Mesenchymal stem cell (in vitro differentiated cells and primary cell): ENCODE measurements around the gene NDUFB8.
A peak's percentile ranks its signal among the peaks of the same experiment; 100 is the strongest.

ENCODE experiments used
- DNase-seq: peaks from one replicate; pipeline ENCODE4 v3.0.0-alpha.2; 2013
- H2AFZ ChIP-seq: one replicate; pipeline ENCODE4 v1.6.1; 2013; ENCODE audit warnings: low read depth, mild to moderate bottlenecking, control low read depth, inconsistent platforms, low read length, moderate library complexity
- H2AK5ac ChIP-seq: 2 replicates; pipeline ENCODE4 v1.6.1; 2013; ENCODE audit warnings: low read length, moderate library complexity, mild to moderate bottlenecking, inconsistent platforms; ENCODE audit not compliant: severe bottlenecking
- H2BK120ac ChIP-seq: one replicate; pipeline ENCODE4 v1.6.1; 2013; ENCODE audit warnings: low read depth, mild to moderate bottlenecking, inconsistent platforms, low read length, moderate library complexity
- H2BK12ac ChIP-seq, 2 experiments: one replicate each; pipeline ENCODE4 v1.6.1; 2013; ENCODE audit warnings: inconsistent platforms in 2 of 2, low read length in 2 of 2, mild to moderate bottlenecking in 2 of 2, moderate library complexity in 2 of 2, control low read depth in 1 of 2
- H2BK15ac ChIP-seq: one replicate; pipeline ENCODE4 v1.6.1; 2013; ENCODE audit warnings: mild to moderate bottlenecking, low read depth, inconsistent platforms; ENCODE audit not compliant: poor library complexity, severe bottlenecking
- H2BK5ac ChIP-seq: 2 replicates; pipeline ENCODE4 v1.6.1; 2013; ENCODE audit warnings: low read depth, mild to moderate bottlenecking, low read length, control low read depth, inconsistent platforms; ENCODE audit not compliant: poor library complexity, severe bottlenecking
- H3K14ac ChIP-seq, 2 experiments: one replicate each; pipeline ENCODE4 v1.6.1; 2013; ENCODE audit warnings: inconsistent platforms in 2 of 2, low read length in 2 of 2, control low read depth in 1 of 2, mild to moderate bottlenecking in 1 of 2, moderate library complexity in 1 of 2
- H3K18ac ChIP-seq, 2 experiments: one replicate each; pipeline ENCODE4 v1.6.1; 2013; ENCODE audit warnings: inconsistent platforms in 2 of 2, low read length in 2 of 2, control low read depth in 1 of 2, low read depth in 1 of 2, mild to moderate bottlenecking in 1 of 2
- H3K23ac ChIP-seq, 2 experiments: one replicate each; pipeline ENCODE4 v1.6.1; 2013; ENCODE audit warnings: inconsistent platforms in 2 of 2, low read length in 2 of 2, mild to moderate bottlenecking in 2 of 2, moderate library complexity in 2 of 2, control low read depth in 1 of 2
- H3K27ac ChIP-seq: 2 replicates; pipeline ENCODE4 v1.5.1; 2013; ENCODE audit warnings: mild to moderate bottlenecking, moderate library complexity, low read length, control low read depth, inconsistent platforms; ENCODE audit not compliant: poor library complexity, severe bottlenecking
- H3K27me3 ChIP-seq, 2 experiments: 2 replicates each; pipeline versions ENCODE4 v1.6.1 to v1.7.0; 2013; ENCODE audit warnings: low read length in 2 of 2, mild to moderate bottlenecking in 2 of 2, moderate library complexity in 2 of 2, control low read depth in 1 of 2, inconsistent platforms in 1 of 2; ENCODE audit not compliant: control insufficient read depth in 1 of 2, insufficient read depth in 1 of 2
- H3K36me3 ChIP-seq, 2 experiments: 2 replicates each; pipeline versions ENCODE4 v1.6.1 to v1.7.0; 2013; ENCODE audit warnings: low read length in 2 of 2, control low read depth in 1 of 2, inconsistent platforms in 1 of 2, low read depth in 1 of 2, mild to moderate bottlenecking in 1 of 2; ENCODE audit not compliant: insufficient read depth in 2 of 2, control insufficient read depth in 1 of 2
- H3K4ac ChIP-seq, 2 experiments: one replicate each; pipeline ENCODE4 v1.6.1; 2013; ENCODE audit warnings: inconsistent platforms in 2 of 2, low read length in 2 of 2, mild to moderate bottlenecking in 2 of 2, moderate library complexity in 2 of 2, control low read depth in 1 of 2, low read depth in 1 of 2
- H3K4me1 ChIP-seq: 2 replicates; pipeline ENCODE4 v1.6.1; 2013; ENCODE audit warnings: low read depth, low read length, control low read depth; ENCODE audit not compliant: control insufficient read depth, insufficient read depth
- H3K4me2 ChIP-seq: 2 replicates; pipeline ENCODE4 v1.6.1; 2013; ENCODE audit warnings: low read length, mild to moderate bottlenecking, inconsistent platforms; ENCODE audit not compliant: poor library complexity, severe bottlenecking
- H3K4me3 ChIP-seq, 2 experiments: 2 replicates each; pipeline versions ENCODE4 v1.5.1 to v1.7.0; 2013; ENCODE audit warnings: low read length in 2 of 2, mild to moderate bottlenecking in 2 of 2, control low read depth in 1 of 2, low read depth in 1 of 2; ENCODE audit not compliant: insufficient read depth in 1 of 2
- H3K79me1 ChIP-seq: replicated peaks from 2 replicates; pipeline ENCODE4 v1.6.1; 2013; ENCODE audit warnings: mild to moderate bottlenecking, control low read depth, low read length, inconsistent platforms; ENCODE audit not compliant: poor library complexity, severe bottlenecking
- H3K9ac ChIP-seq: 2 replicates; pipeline ENCODE4 v1.7.0; 2013; ENCODE audit warnings: mild to moderate bottlenecking, low read length, moderate library complexity
- H3K9me3 ChIP-seq: 2 replicates; pipeline ENCODE4 v1.7.0; 2013; ENCODE audit warnings: mild to moderate bottlenecking, low read length; ENCODE audit not compliant: control insufficient read depth
- H4K8ac ChIP-seq: one replicate; pipeline ENCODE4 v1.6.1; 2013; ENCODE audit warnings: inconsistent platforms, mild to moderate bottlenecking, low read length, moderate library complexity
- H4K91ac ChIP-seq: one replicate; pipeline ENCODE4 v1.6.1; 2013; ENCODE audit warnings: mild to moderate bottlenecking, low read length, inconsistent platforms
- WGBS: methylation state at CpG from one replicate; pipeline ENCODE4 v1.1.7; 2013; ENCODE audit warnings: mixed read lengths; 5-methylcytosine and 5-hydroxymethylcytosine counted together

The NDUFB8 gene

DNA sequence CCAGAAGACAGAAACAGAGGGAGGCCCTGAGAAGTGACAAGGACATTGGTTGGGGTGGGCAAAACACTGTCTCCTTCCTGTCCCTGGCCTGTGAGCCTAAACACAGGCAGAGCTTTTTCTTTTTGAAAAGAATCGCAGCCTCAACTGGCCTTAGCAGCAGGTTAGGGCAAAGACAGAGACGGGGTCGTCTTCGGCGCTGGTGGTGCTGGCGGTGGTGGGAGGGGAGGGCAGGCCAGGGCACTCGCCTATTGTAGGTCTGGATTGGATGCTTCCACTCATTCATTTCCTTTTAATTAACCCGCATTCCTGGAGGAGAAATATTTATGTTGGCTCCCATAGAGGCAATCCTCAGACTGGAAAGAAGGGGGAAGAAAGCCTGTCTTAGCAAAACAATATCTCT lies 44.3 kb downstream of the NDUFB8 start:
- DNase-seq = no peak
- Histone ChIP-seq H3K4me2 (no peak overlapping the region), H3K36me3 (peaks cover 31 to 34% of the 10 kb centered on the region in 2 experiments), H3K9ac (no peak overlapping the region), H3K79me1 (no peaks in the 10 kb centered on the region), H3K23ac (no peak overlapping the region), H3K27ac (no peak overlapping the region), H2AK5ac (no peak overlapping the region), H3K4ac (no peak overlapping the region), H3K4me1 (peaks cover 15% of the 10 kb centered on the region), H3K27me3 (peaks cover 38 to 64% of the 10 kb centered on the region in 2 experiments), H4K91ac (no peak overlapping the region), H3K4me3 (no peak overlapping the region), H3K9me3 (no peaks in the 10 kb centered on the region), H3K14ac (no peak overlapping the region), H4K8ac (no peak overlapping the region), H3K18ac (no peak overlapping the region), H2AFZ (no peak overlapping the region), H2BK120ac (no peak overlapping the region), H2BK12ac (no peak overlapping the region), H2BK5ac (no peak overlapping the region), H2BK15ac (no peak overlapping the region)
- 30% methylated on average over 3 of the region's 8 CpGs for WGBS

DNA sequence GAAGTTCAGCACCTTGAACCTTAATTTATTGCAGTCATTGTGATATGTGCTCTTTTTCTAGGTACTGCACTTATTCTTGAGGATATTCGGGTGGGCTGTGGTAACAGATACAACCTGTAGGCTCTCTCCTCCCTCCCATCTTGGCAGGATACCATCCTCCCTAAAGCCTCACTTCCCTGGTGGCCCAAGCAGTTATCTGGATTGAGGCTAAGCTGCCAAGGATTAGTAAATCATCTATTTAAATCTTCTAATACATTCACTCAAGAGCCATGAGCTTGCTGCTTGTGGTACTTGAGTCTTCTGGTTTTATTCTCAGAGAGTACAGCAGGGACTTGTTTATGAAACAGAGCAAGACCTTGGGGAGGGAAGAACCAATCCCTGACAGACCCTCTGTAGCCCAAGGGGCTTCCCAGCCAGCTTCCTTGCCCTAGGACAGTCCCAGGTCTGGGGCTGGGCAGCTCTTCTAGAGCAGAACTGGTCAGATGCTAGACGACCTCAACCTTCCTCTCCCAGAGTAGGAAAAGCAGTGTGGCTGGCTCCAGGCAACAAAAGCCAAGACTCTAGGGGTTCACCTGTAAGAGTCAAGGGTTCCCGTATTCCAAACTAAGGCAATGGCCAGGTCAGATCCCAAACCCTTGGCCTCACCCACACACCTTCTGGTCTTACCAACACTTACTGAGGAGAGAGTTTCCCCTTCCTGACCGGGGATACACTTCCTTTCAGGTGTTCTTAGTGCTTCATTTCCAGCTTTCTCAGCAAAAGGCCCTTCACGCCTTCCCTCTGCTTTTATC lies 45.6 kb downstream of the NDUFB8 start:
- Histone ChIP-seq H3K9ac (no peak overlapping the region), H2BK12ac (no peak overlapping the region), H3K27me3 (peaks cover 51 to 77% of the 10 kb centered on the region in 2 experiments), H3K27ac (no peak overlapping the region), H4K8ac (no peak overlapping the region), H3K9me3 (no peaks in the 10 kb centered on the region), H2BK120ac (no peak overlapping the region), H3K4ac (no peak overlapping the region), H3K4me1 (peaks cover 15% of the 10 kb centered on the region), H3K4me3 (no peak overlapping the region), H3K4me2 (no peak overlapping the region), H3K14ac (no peak overlapping the region), H2AFZ (no peak overlapping the region), H3K79me1 (no peaks in the 10 kb centered on the region), H2BK5ac (no peak overlapping the region), H3K18ac (no peak overlapping the region), H3K36me3 (peaks cover 23 to 25% of the 10 kb centered on the region in 2 experiments), H4K91ac (no peak overlapping the region), H2AK5ac (no peak overlapping the region), H2BK15ac (no peak overlapping the region), H3K23ac (no peak overlapping the region)
- DNase-seq = no peak
- 84% methylated on average over 4 of the region's 5 CpGs for WGBS

DNA sequence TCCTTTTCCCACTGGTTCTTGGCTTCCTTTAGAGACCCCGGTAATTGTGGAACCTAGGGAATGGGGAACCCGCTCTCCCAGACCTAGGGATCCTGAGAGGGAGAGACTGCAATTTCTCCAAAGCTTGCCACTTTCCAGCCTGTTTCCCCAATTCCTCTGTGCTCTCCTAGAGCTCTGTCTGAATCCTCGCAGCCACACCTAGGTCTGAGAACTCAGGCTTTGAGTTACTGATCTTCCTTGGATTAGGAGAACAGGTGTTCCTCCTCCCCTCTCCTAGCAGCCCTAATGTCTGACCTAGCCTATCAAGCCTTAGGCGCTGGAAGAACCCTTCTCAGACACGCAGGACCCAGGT lies 46.9 kb downstream of the NDUFB8 start:
- H2BK120ac ChIP-seq = no peak overlapping the region
- H3K23ac ChIP-seq = no peak overlapping the region
- no peak overlapping the region for H3K4ac ChIP-seq
- H3K4me2 ChIP-seq = peak overlapping the region; percentile 69
- no peak overlapping the region for H3K18ac ChIP-seq
- no peak overlapping the region for H3K4me3 ChIP-seq
- no peaks in the 10 kb centered on the region for H3K9me3 ChIP-seq
- no peak overlapping the region for H4K91ac ChIP-seq
- no peak for DNase-seq
- H2AFZ ChIP-seq = no peak overlapping the region
- peaks cover 58 to 85% of the 10 kb centered on the region in 2 experiments for H3K27me3 ChIP-seq
- H3K14ac ChIP-seq = no peak overlapping the region
- no peak overlapping the region for H2BK15ac ChIP-seq
- H2BK5ac ChIP-seq = no peak overlapping the region
- no peaks in the 10 kb centered on the region for H3K79me1 ChIP-seq
- H3K4me1 ChIP-seq = peaks cover 15% of the 10 kb centered on the region
- H2AK5ac ChIP-seq = no peak overlapping the region
- no peak overlapping the region for H2BK12ac ChIP-seq
- H4K8ac ChIP-seq = no peak overlapping the region
- no peak overlapping the region for H3K27ac ChIP-seq
- 39% methylated on average over 5 of the region's 5 CpGs for WGBS
- no peak overlapping the region for H3K9ac ChIP-seq
- peaks cover 15 to 16% of the 10 kb centered on the region in 2 experiments for H3K36me3 ChIP-seq

DNA sequence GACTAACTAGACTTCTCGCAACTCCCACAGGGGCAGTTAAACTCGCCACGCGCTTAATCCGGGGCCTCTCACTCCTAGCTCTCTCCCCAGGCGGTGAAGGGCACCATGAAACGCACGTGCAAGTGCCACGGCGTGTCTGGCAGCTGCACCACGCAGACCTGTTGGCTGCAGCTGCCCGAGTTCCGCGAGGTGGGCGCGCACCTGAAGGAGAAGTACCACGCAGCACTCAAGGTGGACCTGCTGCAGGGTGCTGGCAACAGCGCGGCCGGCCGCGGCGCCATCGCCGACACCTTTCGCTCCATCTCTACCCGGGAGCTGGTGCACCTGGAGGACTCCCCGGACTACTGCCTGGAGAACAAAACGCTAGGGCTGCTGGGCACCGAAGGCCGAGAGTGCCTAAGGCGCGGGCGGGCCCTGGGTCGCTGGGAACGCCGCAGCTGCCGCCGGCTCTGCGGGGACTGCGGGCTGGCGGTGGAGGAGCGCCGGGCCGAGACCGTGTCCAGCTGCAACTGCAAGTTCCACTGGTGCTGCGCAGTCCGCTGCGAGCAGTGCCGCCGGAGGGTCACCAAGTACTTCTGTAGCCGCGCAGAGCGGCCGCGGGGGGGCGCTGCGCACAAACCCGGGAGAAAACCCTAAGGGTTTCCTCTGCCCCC lies 47.4 kb downstream of the NDUFB8 start:
- Histone ChIP-seq H3K36me3 (peaks cover 10 to 11% of the 10 kb centered on the region in 2 experiments), H2BK120ac (no peak overlapping the region), H3K79me1 (no peaks in the 10 kb centered on the region), H2BK12ac (no peak overlapping the region), H3K4me3 (peak overlapping the region; percentile 49 to 73), H2BK15ac (no peak overlapping the region), H3K27ac (no peak overlapping the region), H3K23ac (peak overlapping the region in 1 of 2 experiments; percentile 98), H3K4me1 (peaks cover 15% of the 10 kb centered on the region), H2AFZ (peak overlapping the region; percentile 49), H2AK5ac (no peak overlapping the region), H4K8ac (no peak overlapping the region), H3K9ac (peak overlapping the region; percentile 9), H3K14ac (no peak overlapping the region), H3K4ac (no peak overlapping the region), H3K18ac (no peak overlapping the region), H3K27me3 (peaks cover 58 to 87% of the 10 kb centered on the region in 2 experiments), H3K9me3 (no peaks in the 10 kb centered on the region), H2BK5ac (no peak overlapping the region), H4K91ac (no peak overlapping the region), H3K4me2 (peak overlapping the region; percentile 69)
- DNase-seq = peak; percentile 70
- WGBS = 3% methylated on average over 46 of the region's 59 CpGs
